Activated CD4-positive, alpha-beta T cell treated with anti-CD3 and anti-CD28 coated beads, Interleukin-2, amount 10 ng/mL, durations not matched to agents 24 days and 14 days (primary cell): ENCODE measurements around the gene LMO7. TPM values are rescaled to one million over a fixed set of nuclear protein-coding genes. Genes with fewer than 3 reads are reported as not detected.
"Not testable (repeated sequence)": the region's sequence is repeated elsewhere in the genome, so short reads cannot be mapped to it uniquely, and the experiment has no call there.

Experiments
- DNase-seq: peaks from one replicate; pipeline ENCODE4 v3.0.0; 2022
- H3K27ac Mint-ChIP-seq: one replicate; pipeline ENCODE4 v1.8.0; 2022; ENCODE audit warnings: mild to moderate bottlenecking, mixed read lengths
- H3K27me3 Mint-ChIP-seq: one replicate; pipeline ENCODE4 v1.8.0; 2022; ENCODE audit warnings: mixed read lengths
- H3K36me3 Mint-ChIP-seq: one replicate; pipeline ENCODE4 v1.8.0; 2022; ENCODE audit warnings: low read depth, mild to moderate bottlenecking, mixed read lengths
- H3K4me1 Mint-ChIP-seq: one replicate; pipeline ENCODE4 v1.8.0; 2021; ENCODE audit warnings: mixed read lengths
- H3K4me3 Mint-ChIP-seq: one replicate; pipeline ENCODE4 v1.8.0; 2022; ENCODE audit warnings: mild to moderate bottlenecking, moderate library complexity, mixed read lengths
- H3K9me3 Mint-ChIP-seq: one replicate; pipeline ENCODE4 v1.8.0; 2021; ENCODE audit warnings: mixed read lengths
- intact Hi-C: fragments of 100-400 bp; cut with micrococcal nuclease; formaldehyde crosslinking; loops from one replicate; pipeline ENCODE4 v1.15.1; 2023
- total RNA-seq: library from RNA; stranded (reverse); gene quantifications from 2 replicates; pipeline ENCODE4 v1.2.3, GENCODE V29; 2022

The LMO7 gene
- total RNA-seq, 1 donor from 2014 or later = 4.3 TPM

GRCh38 chr13:75715601-75716523 is 79.7 kb downstream of the LMO7 start:
- H3K4me3 Mint-ChIP-seq = no peak overlapping the region
- no peaks in the 10 kb centered on the region for H3K27me3 Mint-ChIP-seq
- H3K9me3 Mint-ChIP-seq = no peaks in the 10 kb centered on the region
- H3K27ac Mint-ChIP-seq = no peak overlapping the region
- no peaks in the 10 kb centered on the region for H3K36me3 Mint-ChIP-seq
- intact Hi-C loops = no loop called here
- no peaks in the 10 kb centered on the region for H3K4me1 Mint-ChIP-seq
- no peak for DNase-seq

GRCh38 chr13:75717525-75717924 is 81.4 kb downstream of the LMO7 start:
- Mint-ChIP-seq H3K36me3 (no peaks in the 10 kb centered on the region), H3K9me3 (no peaks in the 10 kb centered on the region), H3K27ac (no peak overlapping the region), H3K4me1 (no peaks in the 10 kb centered on the region), H3K4me3 (no peak overlapping the region), H3K27me3 (no peaks in the 10 kb centered on the region)
- intact Hi-C loops = no loop called here
- DNase-seq = no peak

GRCh38 chr13:75721307-75721706 is 85.2 kb downstream of the LMO7 start:
- no peak overlapping the region for H3K27ac Mint-ChIP-seq
- no peaks in the 10 kb centered on the region for H3K36me3 Mint-ChIP-seq
- intact Hi-C loops = no loop called here
- H3K9me3 Mint-ChIP-seq = no peaks in the 10 kb centered on the region
- H3K4me3 Mint-ChIP-seq = no peak overlapping the region
- H3K4me1 Mint-ChIP-seq = no peaks in the 10 kb centered on the region
- H3K27me3 Mint-ChIP-seq = no peaks in the 10 kb centered on the region
- no peak for DNase-seq

DNA sequence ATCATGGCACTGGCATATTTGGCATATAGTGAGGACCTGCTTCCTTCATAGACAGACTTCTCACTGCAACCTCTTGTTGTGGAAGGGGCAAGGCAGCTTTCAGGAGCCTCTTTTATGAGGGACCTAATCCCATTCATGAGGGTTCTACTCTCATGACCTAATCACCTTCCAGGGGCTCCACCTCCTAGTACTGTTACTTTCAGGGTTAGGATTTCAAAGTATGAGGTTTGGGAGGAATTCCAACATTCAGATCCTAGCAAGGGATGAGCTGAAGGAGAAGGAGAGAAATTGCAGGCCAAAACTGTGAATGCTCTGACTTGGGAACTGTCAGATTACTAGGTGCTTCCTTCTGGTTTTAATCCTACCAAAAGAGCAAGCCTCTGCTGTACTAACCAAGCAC is 87.8 kb downstream of the LMO7 start:
- Mint-ChIP-seq H3K4me1 (no peaks in the 10 kb centered on the region), H3K27ac (no peak overlapping the region), H3K36me3 (no peaks in the 10 kb centered on the region), H3K4me3 (no peak overlapping the region), H3K27me3 (no peaks in the 10 kb centered on the region), H3K9me3 (no peaks in the 10 kb centered on the region)
- DNase-seq = no peak
- intact Hi-C loops = no loop called here

- H3K9me3 Mint-ChIP-seq = no peaks in the 10 kb centered on the region
- no peaks in the 10 kb centered on the region for H3K27me3 Mint-ChIP-seq
- H3K4me3 Mint-ChIP-seq = no peak overlapping the region
- intact Hi-C loops = no loop called here
- no peak for DNase-seq
- no peaks in the 10 kb centered on the region for H3K4me1 Mint-ChIP-seq
- no peaks in the 10 kb centered on the region for H3K36me3 Mint-ChIP-seq
- no peak overlapping the region for H3K27ac Mint-ChIP-seq
Measured at GRCh38 chr13:75724752-75725517, 88.8 kb downstream of the LMO7 start.

- Mint-ChIP-seq H3K9me3 (no peaks in the 10 kb centered on the region), H3K4me1 (no peaks in the 10 kb centered on the region), H3K4me3 (no peak overlapping the region), H3K27ac (no peak overlapping the region), H3K27me3 (no peaks in the 10 kb centered on the region), H3K36me3 (no peaks in the 10 kb centered on the region)
- no peak for DNase-seq
- intact Hi-C loops = no loop called here
Measured at GRCh38 chr13:75725736-75726135, 89.6 kb downstream of the LMO7 start.

DNA sequence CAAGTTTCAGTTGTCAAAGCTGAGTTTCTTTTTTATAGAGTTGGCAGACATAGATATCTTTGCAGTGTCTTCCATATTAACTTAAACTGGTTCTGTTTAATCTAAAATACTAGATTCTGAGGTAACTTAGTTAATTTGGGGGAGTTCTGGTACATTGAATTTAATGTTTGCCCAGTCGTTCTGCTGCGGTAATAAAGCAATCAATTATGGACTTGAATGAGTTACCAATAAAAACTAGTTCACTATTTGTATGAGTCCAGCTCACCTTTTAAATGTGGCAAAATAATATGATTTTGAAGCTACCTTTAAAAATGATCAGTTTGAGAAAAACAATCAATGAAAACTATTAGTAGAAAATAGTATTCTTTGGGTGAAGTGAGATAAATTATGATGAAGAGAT is 90.2 kb downstream of the LMO7 start:
- H3K4me3 Mint-ChIP-seq = no peak overlapping the region
- intact Hi-C loops = no loop called here
- H3K27ac Mint-ChIP-seq = no peak overlapping the region
- H3K9me3 Mint-ChIP-seq = no peaks in the 10 kb centered on the region
- H3K27me3 Mint-ChIP-seq = no peaks in the 10 kb centered on the region
- H3K36me3 Mint-ChIP-seq = no peaks in the 10 kb centered on the region
- no peaks in the 10 kb centered on the region for H3K4me1 Mint-ChIP-seq
- DNase-seq = no peak

- intact Hi-C loops, H3K4me1 Mint-ChIP-seq, DNase-seq, H3K36me3 Mint-ChIP-seq, H3K27ac Mint-ChIP-seq, H3K27me3 Mint-ChIP-seq, H3K9me3 Mint-ChIP-seq, H3K4me3 Mint-ChIP-seq: not testable (repeated sequence)
Measured at GRCh38 chr13:75733113-75733512, 97.0 kb downstream of the LMO7 start.

DNA sequence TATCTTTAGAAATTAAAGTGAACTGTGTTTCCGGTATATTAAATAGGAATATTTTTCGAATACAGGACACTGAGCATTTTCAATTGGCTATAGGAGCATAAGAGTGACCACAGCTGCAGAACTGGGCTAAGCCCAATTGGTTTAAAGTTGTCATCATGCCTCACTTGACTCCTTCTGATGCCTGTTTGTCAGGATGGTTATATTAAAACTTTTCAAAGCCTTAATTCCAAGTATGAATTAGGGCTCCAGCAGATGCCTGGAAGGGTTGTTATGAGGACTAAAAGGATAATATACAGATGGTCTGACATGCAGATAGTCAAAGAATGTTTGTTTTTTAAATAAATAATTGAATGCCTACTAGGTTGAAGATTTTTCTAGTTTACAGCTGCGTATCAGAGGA is 100.0 kb downstream of the LMO7 start:
- Mint-ChIP-seq H3K27ac (no peak overlapping the region), H3K27me3 (no peaks in the 10 kb centered on the region), H3K36me3 (peaks cover 4% of the 10 kb centered on the region), H3K4me3 (no peak overlapping the region), H3K4me1 (peaks cover 5% of the 10 kb centered on the region), H3K9me3 (peaks cover 5% of the 10 kb centered on the region)
- intact Hi-C loops = no loop called here
- no peak for DNase-seq

- Mint-ChIP-seq H3K4me1 (peaks cover 5% of the 10 kb centered on the region), H3K4me3 (no peak overlapping the region), H3K9me3 (peaks cover 21% of the 10 kb centered on the region), H3K27ac (no peak overlapping the region), H3K36me3 (no peaks in the 10 kb centered on the region), H3K27me3 (no peaks in the 10 kb centered on the region)
- intact Hi-C loops = no loop called here
- no peak for DNase-seq
Measured at GRCh38 chr13:75738841-75739240, 102.7 kb downstream of the LMO7 start.

DNA sequence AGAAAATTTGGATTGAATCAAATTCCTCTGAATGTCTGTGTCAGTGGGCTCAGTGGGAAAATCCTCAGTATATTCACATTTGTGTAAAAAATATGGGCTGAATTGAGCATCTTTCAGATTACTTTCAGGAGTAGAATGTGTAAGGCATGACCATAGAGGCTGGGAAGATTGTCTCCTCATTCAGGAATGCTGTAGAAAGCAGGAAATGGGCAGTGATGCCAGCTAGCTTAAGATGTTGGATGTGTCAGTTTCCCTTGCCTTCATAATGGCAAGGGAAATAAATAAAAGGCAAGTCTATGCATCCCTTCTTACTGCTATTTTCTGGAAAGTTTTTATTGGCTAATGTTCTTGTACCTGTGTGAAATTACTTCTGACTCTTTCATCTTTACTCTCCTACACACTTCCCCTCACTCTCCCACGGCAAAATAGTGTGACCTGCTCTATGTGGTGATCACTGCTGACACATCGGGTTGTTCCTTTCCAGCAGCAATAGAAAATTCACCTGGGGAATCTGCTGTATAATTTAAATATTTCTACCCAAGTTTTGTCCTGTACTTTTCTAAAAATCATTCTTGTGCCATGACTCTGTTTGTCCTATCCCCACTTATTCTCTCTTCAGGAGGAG is 103.2 kb downstream of the LMO7 start:
- H3K4me3 Mint-ChIP-seq = no peak overlapping the region
- intact Hi-C loops = no loop called here
- H3K27ac Mint-ChIP-seq = no peak overlapping the region

GRCh38 chr13:75740031-75740430 is 103.9 kb downstream of the LMO7 start:
- no peaks in the 10 kb centered on the region for H3K27me3 Mint-ChIP-seq
- no peaks in the 10 kb centered on the region for H3K36me3 Mint-ChIP-seq
- H3K27ac Mint-ChIP-seq = no peak overlapping the region
- H3K4me3 Mint-ChIP-seq = no peak overlapping the region
- intact Hi-C loops = no loop called here
- DNase-seq = no peak
- H3K4me1 Mint-ChIP-seq = peaks cover 5% of the 10 kb centered on the region
- H3K9me3 Mint-ChIP-seq = peaks cover 18% of the 10 kb centered on the region

More for the DNA sequence above, 103.2 kb downstream of the LMO7 start:
- no peak for DNase-seq
- Mint-ChIP-seq H3K27me3 (no peaks in the 10 kb centered on the region), H3K36me3 (no peaks in the 10 kb centered on the region), H3K9me3 (peaks cover 18% of the 10 kb centered on the region), H3K4me1 (peaks cover 5% of the 10 kb centered on the region)

GRCh38 chr13:75743072-75743471 is 106.9 kb downstream of the LMO7 start:
- H3K4me3 Mint-ChIP-seq, H3K27ac Mint-ChIP-seq, H3K27me3 Mint-ChIP-seq, H3K36me3 Mint-ChIP-seq, intact Hi-C loops, DNase-seq, H3K4me1 Mint-ChIP-seq: not testable (repeated sequence)
- peaks cover 18% of the 10 kb centered on the region for H3K9me3 Mint-ChIP-seq

DNA sequence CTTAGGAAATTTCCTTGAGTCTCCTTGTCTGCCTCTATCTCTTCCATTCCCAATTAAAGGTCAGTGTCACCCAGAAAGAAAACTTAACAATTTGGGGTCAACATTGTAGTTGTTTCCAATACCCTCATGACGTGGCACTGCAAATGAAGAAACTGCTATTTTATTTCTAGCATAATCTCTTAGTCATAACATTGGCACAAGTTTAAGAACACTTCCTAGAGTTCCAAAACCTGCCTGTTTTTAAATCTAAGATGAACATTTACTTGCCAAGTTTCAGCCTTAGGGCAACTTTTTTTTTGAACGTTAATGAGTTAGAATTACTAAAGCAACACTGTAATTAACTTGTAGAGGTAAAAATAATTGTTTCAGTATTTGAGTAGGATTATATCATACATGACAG is 108.0 kb downstream of the LMO7 start:
- DNase-seq = no peak
- H3K27ac Mint-ChIP-seq = no peak overlapping the region
- H3K27me3 Mint-ChIP-seq = no peaks in the 10 kb centered on the region
- peaks cover 18% of the 10 kb centered on the region for H3K9me3 Mint-ChIP-seq
- no peak overlapping the region for H3K4me3 Mint-ChIP-seq
- H3K36me3 Mint-ChIP-seq = no peaks in the 10 kb centered on the region
- intact Hi-C loops = no loop called here
- peaks cover 3% of the 10 kb centered on the region for H3K4me1 Mint-ChIP-seq
